Erythroblast (primary cell): ENCODE data around the gene CD74.

Experiments
- GATA1 ChIP-seq: IDR thresholded peaks from 2 replicates; pipeline ENCODE4 v1.6.1; 2011; ENCODE audit warnings: low read depth, mild to moderate bottlenecking, control low read depth, low read length, moderate library complexity
- POLR2A ChIP-seq: IDR thresholded peaks from 2 replicates; pipeline ENCODE4 v1.6.1; 2011; ENCODE audit warnings: mild to moderate bottlenecking, low read length

GRCh38 chr5:150372639-150373038, 40.1 kb downstream of the CD74 start:
- TF ChIP-seq POLR2A, result no peak
- no peak for TF ChIP-seq GATA1
